Esophagus squamous epithelium (tissue), 5 donors: ENCODE results near the gene ATM. TPM values are rescaled to one million over a fixed set of nuclear protein-coding genes. Genes with fewer than 3 reads are reported as not detected.

Experiments
- DNase-seq: peaks from one replicate; lab custom pipeline; 2025; lab: John Stamatoyannopoulos, UW
- H3K27ac ChIP-seq, 4 donors: fragments of 200-600 bp; sonication (generic); one replicate each; pipeline ENCODE4 v1.5.1; 2016 to 2019; ENCODE audit warnings: mild to moderate bottlenecking in 1 of 4
- H3K27me3 ChIP-seq, 4 donors: fragments of 200-600 bp; sonication (generic); 1 replicate in 3 of 4; 2 replicates in 1 of 4; pipeline versions ENCODE4 v1.5.1 to v1.6.0; 2017 to 2021; ENCODE audit warnings: antibody characterized with exemption in 1 of 4
- H3K36me3 ChIP-seq, 3 donors: fragments of 200-600 bp; sonication (generic); one replicate each; pipeline ENCODE4 v1.5.1; 2016 to 2019
- H3K4me1 ChIP-seq, 3 donors: fragments of 200-600 bp; sonication (generic); one replicate each; pipeline ENCODE4 v1.5.1; 2017 to 2019
- H3K4me3 ChIP-seq, 4 donors: fragments of 200-600 bp; sonication (generic); 1 replicate in 3 of 4; 2 replicates in 1 of 4; pipeline ENCODE4 v1.5.1; 2016 to 2019; ENCODE audit warnings: mild to moderate bottlenecking in 2 of 4, moderate library complexity in 1 of 4
- H3K9me3 ChIP-seq, 3 donors: fragments of 200-600 bp; sonication (generic); one replicate each; pipeline ENCODE4 v1.5.1; 2016 to 2019
- CTCF ChIP-seq, 6 experiments: fragments of 450-650 bp in 4 of 6; fragments of 200-600 bp in 2 of 6; sonication (generic) in 2 of 6; IDR thresholded peaks; one replicate each; pipeline ENCODE4 v1.5.1; 2016 to 2019; ENCODE audit warnings: antibody characterized with exemption in 6 of 6, mild to moderate bottlenecking in 4 of 6, moderate library complexity in 4 of 6
- POLR2A ChIP-seq, 4 donors: fragments of 450-650 bp; IDR thresholded peaks; one replicate each; pipeline ENCODE4 v1.6.1; 2017; ENCODE audit warnings: antibody characterized with exemption in 4 of 4, mild to moderate bottlenecking in 4 of 4, moderate library complexity in 3 of 4
- WGBS, 2 donors: methylation state at CpG; one replicate each; pipeline ENCODE4 v1.1.5; 2018; 5-methylcytosine and 5-hydroxymethylcytosine counted together
- intact Hi-C: fragments of 100-400 bp; cut with DNase I; formaldehyde crosslinking; loops from one replicate; pipeline ENCODE4 v1.15.0; 2022
- total RNA-seq, 4 donors: library from RNA; depleted of rRNA; stranded (reverse); fragments of >200 nt; gene quantifications; one replicate each; pipeline ENCODE4 v1.1.0, GENCODE V29; 2016
- donor health status: DM: yes; HTN: yes; CAD: no.

The ATM gene
- total RNA-seq, 4 donors from 2014 or later = 13.9 to 52.6 (median 21.7) TPM

- Histone ChIP-seq H3K27me3 (no peaks in the 10 kb centered on the region), H3K4me3 (no peak overlapping the region), H3K27ac (no peak overlapping the region), H3K36me3 (peaks cover 0 to 64% (median 0%) of the 10 kb centered on the region in 3 donors), H3K4me1 (peaks cover 0 to 6% (median 0%) of the 10 kb centered on the region in 3 donors), H3K9me3 (no peaks in the 10 kb centered on the region)
- TF ChIP-seq CTCF (IDR thresholded peaks at IDR 0.05) (no peak), POLR2A (IDR thresholded peaks at IDR 0.05) (no peak)
- no peak for DNase-seq
- intact Hi-C loops = no loop called here
- 88 to 97% methylated on average over 4 of the region's 4 CpGs for WGBS, 2 donors
Observed at GRCh38 chr11:108241330-108242037, 18.6 kb downstream of the ATM start.

DNA sequence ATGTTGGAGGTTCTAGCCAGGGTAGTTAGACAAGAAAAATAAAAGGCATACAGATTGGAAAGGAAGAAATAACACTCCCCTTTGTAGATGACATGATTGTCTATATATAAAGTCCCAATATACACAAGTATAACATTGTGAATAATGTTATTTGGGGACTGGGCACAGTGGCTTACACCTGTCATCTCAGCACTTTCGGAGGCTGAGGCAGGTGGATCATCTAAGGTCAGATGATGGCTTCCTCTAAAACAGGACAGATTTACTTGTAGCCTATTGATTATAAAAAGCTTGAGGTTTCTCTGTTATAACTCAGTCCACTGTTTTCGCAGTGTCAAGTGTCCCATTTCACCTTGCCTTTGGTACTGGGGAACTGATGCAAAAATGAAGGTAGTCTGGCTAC lies 19.6 kb downstream of the ATM start:
- intact Hi-C loops = no loop called here
- Histone ChIP-seq H3K36me3 (peaks cover 0 to 60% (median 0%) of the 10 kb centered on the region in 3 donors), H3K4me3 (no peak overlapping the region), H3K27me3 (no peaks in the 10 kb centered on the region), H3K4me1 (peaks cover 0 to 1% (median 0%) of the 10 kb centered on the region in 3 donors), H3K27ac (no peak overlapping the region), H3K9me3 (no peaks in the 10 kb centered on the region)
- WGBS, 2 donors = 96 to 100% methylated on average over 2 of the region's 2 CpGs
- TF ChIP-seq POLR2A (IDR thresholded peaks at IDR 0.05) = no peak
- no peak for TF ChIP-seq CTCF (IDR thresholded peaks at IDR 0.05)
- no peak for DNase-seq

- intact Hi-C loops = no loop called here
- Histone ChIP-seq H3K27me3 (no peaks in the 10 kb centered on the region), H3K4me1 (no peaks in the 10 kb centered on the region), H3K9me3 (no peaks in the 10 kb centered on the region), H3K4me3 (no peak overlapping the region), H3K36me3 (peaks cover 0 to 65% (median 0%) of the 10 kb centered on the region in 3 donors), H3K27ac (no peak overlapping the region)
- DNase-seq = no peak
- 76 to 79% methylated on average over 3 of the region's 3 CpGs for WGBS, 2 donors
- TF ChIP-seq CTCF (IDR thresholded peaks at IDR 0.05) (no peak), POLR2A (IDR thresholded peaks at IDR 0.05) (no peak)
Observed at GRCh38 chr11:108246308-108246707, 23.4 kb downstream of the ATM start.

DNA sequence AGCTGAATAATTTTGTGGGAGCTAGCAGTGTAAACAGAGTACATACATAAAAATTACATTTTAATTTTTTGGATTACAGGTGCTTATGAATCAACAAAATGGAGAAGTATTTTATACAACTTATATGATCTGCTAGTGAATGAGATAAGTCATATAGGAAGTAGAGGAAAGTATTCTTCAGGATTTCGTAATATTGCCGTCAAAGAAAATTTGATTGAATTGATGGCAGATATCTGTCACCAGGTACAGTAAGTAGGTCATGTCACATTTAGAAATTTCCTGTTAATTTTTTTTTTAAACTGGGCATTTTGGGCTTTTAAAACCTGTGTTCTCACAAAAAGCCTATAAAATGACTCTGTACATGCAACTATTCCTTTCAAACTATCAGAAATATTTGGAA lies 24.0 kb downstream of the ATM start:
- Histone ChIP-seq H3K36me3 (peaks cover 0 to 68% (median 0%) of the 10 kb centered on the region in 3 donors), H3K4me1 (no peaks in the 10 kb centered on the region), H3K27me3 (no peaks in the 10 kb centered on the region), H3K4me3 (no peak overlapping the region), H3K9me3 (no peaks in the 10 kb centered on the region), H3K27ac (no peak overlapping the region)
- TF ChIP-seq CTCF (IDR thresholded peaks at IDR 0.05) (no peak), POLR2A (IDR thresholded peaks at IDR 0.05) (no peak)
- intact Hi-C loops = no loop called here
- WGBS, 2 donors = 83 to 86% methylated on average over 2 of the region's 2 CpGs
- no peak for DNase-seq

GRCh38 chr11:108253176-108253575 lies 30.3 kb downstream of the ATM start:
- DNase-seq = no peak
- H3K4me1 ChIP-seq = no peaks in the 10 kb centered on the region
- H3K27ac ChIP-seq = no peak overlapping the region
- TF ChIP-seq POLR2A (IDR thresholded peaks at IDR 0.05) = no peak
- no peak for TF ChIP-seq CTCF (IDR thresholded peaks at IDR 0.05)
- H3K27me3 ChIP-seq = no peaks in the 10 kb centered on the region
- 88 to 100% methylated on average over 1 of the region's 1 CpG for WGBS, 2 donors
- H3K36me3 ChIP-seq = peaks cover 0 to 99% (median 0%) of the 10 kb centered on the region in 3 donors
- no peak overlapping the region for H3K4me3 ChIP-seq
- H3K9me3 ChIP-seq = no peaks in the 10 kb centered on the region
- intact Hi-C loops = no loop called here
